ENCODE results near the gene ESYT1.
"Not testable (repeated sequence)": the region's sequence is repeated elsewhere in the genome, so short reads cannot be mapped to it uniquely, and the experiment has no call there.

- not testable (repeated sequence) for TF ChIP-seq SUZ12 (IDR thresholded peaks at IDR 0.05; ENCODE audit: extremely low read depth, insufficient read depth, insufficient read length); ZNF274 (IDR thresholded peaks at IDR 0.05; ENCODE audit: low read depth, low read length)
Measured at GRCh38 chr12:56156464-56157200, 28.6 kb downstream of the ESYT1 start.

Measured in NT2/D1 (cell line).